CD4-positive, alpha-beta T cell (primary cell): ENCODE measurements around the gene SIX5. TPM values are rescaled to one million over a fixed set of nuclear protein-coding genes. Genes with fewer than 3 reads are reported as not detected.

ENCODE experiments used
- ATAC-seq: fragments of 200-7000 bp; cut with Tn5 transposase; one replicate; pipeline ENCODE4 v1.10.0; 2022; ENCODE audit warnings: mild to moderate bottlenecking; ENCODE audit not compliant: poor library complexity
- CTCF ChIA-PET: fragments of 350-600 bp; sonication (Branson Sonifier 250); formaldehyde crosslinking; loops from one replicate; lab custom pipeline; 2021; ENCODE audit warnings: antibody characterized with exemption, inconsistent platforms; lab: Charles Lee
- POLR2A ChIA-PET: fragments of 350-600 bp; sonication (Branson Sonifier 250); formaldehyde crosslinking; loops from one replicate; lab custom pipeline; 2021; ENCODE audit warnings: antibody characterized with exemption, inconsistent platforms; lab: Charles Lee
- DNase-seq, 14 experiments: peaks; one replicate each; pipeline ENCODE4 v3.0.0-alpha.2; 2013 to 2020; ENCODE audit warnings: mixed read lengths in 2 of 14
- H3K27ac ChIP-seq, 2 donors: one replicate each; pipeline versions ENCODE4 v1.5.1 to v1.7.0; 2013; ENCODE audit warnings: low read length in 2 of 2, low read depth in 1 of 2, mild to moderate bottlenecking in 1 of 2
- H3K27me3 ChIP-seq, 2 experiments: 1 replicate in 1 of 2; 2 replicates in 1 of 2; pipeline versions ENCODE4 v1.6.1 to v1.7.0; 2013; ENCODE audit warnings: low read length in 2 of 2, control low read depth in 1 of 2, mild to moderate bottlenecking in 1 of 2, moderate library complexity in 1 of 2; ENCODE audit not compliant: insufficient read depth in 2 of 2, control insufficient read depth in 1 of 2
- H3K36me3 ChIP-seq: one replicate; pipeline ENCODE4 v1.6.1; 2013; ENCODE audit warnings: low read length, control low read depth; ENCODE audit not compliant: insufficient read depth
- H3K4me1 ChIP-seq: one replicate; pipeline ENCODE4 v1.6.1; 2013; ENCODE audit warnings: low read length, control low read depth; ENCODE audit not compliant: insufficient read depth
- H3K4me3 ChIP-seq: one replicate; pipeline ENCODE4 v1.5.1; 2013; ENCODE audit warnings: mild to moderate bottlenecking, low read length, moderate library complexity
- H3K9me3 ChIP-seq, 2 experiments: 1 replicate in 1 of 2; 2 replicates in 1 of 2; pipeline versions ENCODE4 v1.6.1 to v1.7.0; 2013; ENCODE audit warnings: low read length in 2 of 2, mild to moderate bottlenecking in 2 of 2, control low read depth in 1 of 2, moderate library complexity in 1 of 2; ENCODE audit not compliant: control insufficient read depth in 1 of 2, insufficient read depth in 1 of 2
- H3K27ac Mint-ChIP-seq: one replicate; pipeline ENCODE4 v1.8.0; 2020; ENCODE audit warnings: mixed read lengths
- H3K27me3 Mint-ChIP-seq: one replicate; pipeline ENCODE4 v1.8.0; 2021; ENCODE audit warnings: mixed read lengths
- H3K36me3 Mint-ChIP-seq: one replicate; pipeline ENCODE4 v1.8.0; 2021; ENCODE audit warnings: low read depth, mixed read lengths
- H3K4me1 Mint-ChIP-seq: one replicate; pipeline ENCODE4 v1.8.0; 2021; ENCODE audit warnings: low read depth, mixed read lengths
- H3K4me3 Mint-ChIP-seq: one replicate; pipeline ENCODE4 v1.8.0; 2020; ENCODE audit warnings: mild to moderate bottlenecking, mixed read lengths
- H3K9me3 Mint-ChIP-seq: one replicate; pipeline ENCODE4 v1.8.0; 2020; ENCODE audit warnings: mixed read lengths
- intact Hi-C, 2 experiments: fragments of 100-400 bp; cut with DNase I in 1 of 2; cut with micrococcal nuclease in 1 of 2; formaldehyde crosslinking; loops; one replicate each; pipeline versions ENCODE4 v1.15.1 to v1.9.0; 2023 to 2025; cut with DNase I, micrococcal nuclease
- total RNA-seq, 174 experiments: library from RNA in 2 of 174; stranded (reverse) in 2 of 174; gene quantifications; one replicate each; pipeline ENCODE4 v1.2.3 and lab custom pipeline; 2021 to 2026
- TF ChIP-seq, protein P1 (sequence below): fragments of 200-600 bp; IDR thresholded peaks from one replicate; pipeline ENCODE4 v1.8.0; 2022; ENCODE audit warnings: antibody characterized with exemption, mild to moderate bottlenecking

SIX5 gene
- total RNA-seq, 2 experiments from 2014 or later = 0.58 to 0.59 TPM

DNA sequence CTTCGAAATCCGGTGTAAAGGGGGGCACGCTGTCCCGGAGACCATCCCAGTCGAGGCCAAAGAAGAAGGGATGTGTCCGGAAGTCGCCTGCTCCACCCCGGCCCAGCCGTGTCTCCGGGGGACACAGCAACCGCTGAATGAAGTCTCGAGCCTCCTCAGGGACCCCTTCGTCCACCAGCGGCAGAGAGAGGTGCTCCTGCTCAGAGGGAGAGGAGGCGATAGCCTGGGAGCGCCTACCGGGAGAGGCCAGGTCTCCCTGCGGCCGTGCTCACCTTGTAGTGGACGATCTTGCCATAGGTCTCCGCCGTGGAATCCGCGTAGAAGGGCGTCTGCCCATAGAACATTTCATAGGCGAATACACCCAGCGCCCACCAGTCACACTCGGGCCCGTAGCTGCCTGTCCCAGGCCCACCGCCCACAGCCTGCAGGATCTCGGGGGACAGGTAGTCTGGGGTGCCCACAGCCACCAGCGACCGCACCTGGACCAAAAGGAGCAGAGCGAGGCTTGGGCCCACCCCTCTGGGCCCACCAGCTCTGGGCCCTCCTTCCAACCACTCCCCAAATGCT, 8.4 kb upstream of the SIX5 start:
- H3K4me3 ChIP-seq = no peak overlapping the region
- Mint-ChIP-seq H3K27me3 (peaks cover 21% of the 10 kb centered on the region), H3K27ac (no peak overlapping the region), H3K4me3 (no peak overlapping the region), H3K9me3 (no peaks in the 10 kb centered on the region), H3K4me1 (peaks cover 23% of the 10 kb centered on the region), H3K36me3 (peaks cover 16% of the 10 kb centered on the region)
- ATAC-seq = no peak
- DNase-seq = no peak
- no peak overlapping the region for H3K27ac ChIP-seq
- H3K36me3 ChIP-seq = peaks cover 13% of the 10 kb centered on the region
- POLR2A ChIA-PET = no interaction called here
- CTCF ChIA-PET = no interaction called here
- peaks cover 22 to 32% of the 10 kb centered on the region in 2 experiments for H3K27me3 ChIP-seq
- peaks cover 0 to 14% of the 10 kb centered on the region in 2 experiments for H3K9me3 ChIP-seq
- intact Hi-C loops = loop anchor here in 1 of 2 experiments (10.0 kb wide), 1 partner anchor 237 kb away; no protein-coding TSS in a partner anchor
- peaks cover 24% of the 10 kb centered on the region for H3K4me1 ChIP-seq
- TF ChIP-seq, protein P1, sequence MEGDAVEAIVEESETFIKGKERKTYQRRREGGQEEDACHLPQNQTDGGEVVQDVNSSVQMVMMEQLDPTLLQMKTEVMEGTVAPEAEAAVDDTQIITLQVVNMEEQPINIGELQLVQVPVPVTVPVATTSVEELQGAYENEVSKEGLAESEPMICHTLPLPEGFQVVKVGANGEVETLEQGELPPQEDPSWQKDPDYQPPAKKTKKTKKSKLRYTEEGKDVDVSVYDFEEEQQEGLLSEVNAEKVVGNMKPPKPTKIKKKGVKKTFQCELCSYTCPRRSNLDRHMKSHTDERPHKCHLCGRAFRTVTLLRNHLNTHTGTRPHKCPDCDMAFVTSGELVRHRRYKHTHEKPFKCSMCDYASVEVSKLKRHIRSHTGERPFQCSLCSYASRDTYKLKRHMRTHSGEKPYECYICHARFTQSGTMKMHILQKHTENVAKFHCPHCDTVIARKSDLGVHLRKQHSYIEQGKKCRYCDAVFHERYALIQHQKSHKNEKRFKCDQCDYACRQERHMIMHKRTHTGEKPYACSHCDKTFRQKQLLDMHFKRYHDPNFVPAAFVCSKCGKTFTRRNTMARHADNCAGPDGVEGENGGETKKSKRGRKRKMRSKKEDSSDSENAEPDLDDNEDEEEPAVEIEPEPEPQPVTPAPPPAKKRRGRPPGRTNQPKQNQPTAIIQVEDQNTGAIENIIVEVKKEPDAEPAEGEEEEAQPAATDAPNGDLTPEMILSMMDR = no peak

DNA sequence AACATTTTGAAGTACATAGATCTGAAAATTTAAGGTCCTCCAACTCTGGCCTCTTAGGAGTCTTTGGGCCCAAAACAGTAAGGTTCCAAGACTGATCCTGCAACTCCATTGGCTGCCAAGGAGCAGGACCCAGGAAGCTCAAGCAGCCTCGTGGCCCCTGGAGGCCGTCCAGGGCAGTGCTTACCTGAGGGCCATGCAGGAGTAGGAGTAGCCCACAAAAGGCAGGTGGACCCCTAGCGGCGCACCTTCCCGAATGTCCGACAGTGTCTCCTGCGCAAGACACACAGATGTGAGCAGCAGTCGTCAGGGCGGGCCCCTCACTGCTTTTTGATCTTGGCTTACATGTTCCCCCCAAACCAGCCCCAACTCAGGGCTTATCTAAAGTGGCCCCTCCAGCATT, 5.7 kb upstream of the SIX5 start:
- ChIA-PET CTCF (interaction anchor here (2.0 to 7.2 kb wide), 2 partner anchors 23 to 43 kb away, joined by 8 to 172 read pairs; no protein-coding TSS in a partner anchor), POLR2A (no interaction called here)
- TF ChIP-seq, protein P1 = no peak
- no peak for DNase-seq
- no peak for ATAC-seq
- Histone ChIP-seq H3K27me3 (peaks cover 2 to 13% of the 10 kb centered on the region in 2 experiments), H3K9me3 (peaks cover 0 to 7% of the 10 kb centered on the region in 2 experiments), H3K27ac (no peak overlapping the region), H3K4me1 (peaks cover 30% of the 10 kb centered on the region), H3K4me3 (no peak overlapping the region), H3K36me3 (peaks cover 13% of the 10 kb centered on the region)
- peaks cover 27% of the 10 kb centered on the region for H3K4me1 Mint-ChIP-seq
- no peak overlapping the region for H3K4me3 Mint-ChIP-seq
- H3K27me3 Mint-ChIP-seq = peaks cover 9% of the 10 kb centered on the region
- intact Hi-C loops = loop anchor here (5.0 to 10.0 kb wide), 2 partner anchors 240 to 243 kb away; no protein-coding TSS in a partner anchor
- no peaks in the 10 kb centered on the region for H3K9me3 Mint-ChIP-seq
- no peak overlapping the region for H3K27ac Mint-ChIP-seq
- H3K36me3 Mint-ChIP-seq = peaks cover 17% of the 10 kb centered on the region

DNA sequence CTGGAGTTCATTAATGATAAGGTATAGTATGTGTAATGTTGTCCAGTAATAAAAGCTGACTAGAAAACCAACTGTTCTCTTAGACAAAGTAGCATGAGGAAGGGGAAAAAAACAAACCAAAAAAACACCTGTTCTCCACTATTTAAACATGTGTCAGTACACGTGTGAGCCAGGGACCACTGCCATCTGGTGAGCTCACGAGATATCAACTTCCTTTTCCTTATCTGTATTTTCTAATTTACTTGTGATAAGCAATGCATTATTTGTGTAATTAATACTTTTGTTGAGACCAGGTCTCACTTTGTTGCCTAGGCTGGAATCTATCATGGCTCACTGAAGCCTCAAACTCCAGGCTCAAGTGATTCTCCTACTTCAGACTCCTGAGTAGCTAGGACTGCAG, 4.3 kb upstream of the SIX5 start:
- Mint-ChIP-seq H3K36me3 (peaks cover 11% of the 10 kb centered on the region), H3K27me3 (no peaks in the 10 kb centered on the region), H3K9me3 (no peaks in the 10 kb centered on the region), H3K27ac (no peak overlapping the region), H3K4me3 (no peak overlapping the region), H3K4me1 (peaks cover 25% of the 10 kb centered on the region)
- H3K27me3 ChIP-seq = peaks cover 0 to 8% of the 10 kb centered on the region in 2 experiments
- POLR2A ChIA-PET = interaction anchor here (0.9 to 2.1 kb wide), 4 partner anchors 15 to 26 kb away, joined by 3 to 13 read pairs (median 4); partner anchors contain the start of gene DMWD
- peaks cover 13% of the 10 kb centered on the region for H3K36me3 ChIP-seq
- CTCF ChIA-PET = interaction anchor here (0.7 to 7.2 kb wide), 5 partner anchors 17 to 44 kb away, joined by 3 to 172 read pairs (median 5); partner anchors contain the start of gene DMWD
- no peak for DNase-seq
- no peak overlapping the region for H3K27ac ChIP-seq
- TF ChIP-seq, protein P1 = no peak
- no peaks in the 10 kb centered on the region for H3K9me3 ChIP-seq
- intact Hi-C loops = loop anchor here (5.0 to 10.0 kb wide), 2 partner anchors 241 to 244 kb away; no protein-coding TSS in a partner anchor
- no peak for ATAC-seq
- no peak overlapping the region for H3K4me3 ChIP-seq
- H3K4me1 ChIP-seq = peaks cover 26% of the 10 kb centered on the region
